ENCODE results near the gene DCTD.

DCTD gene

DNA sequence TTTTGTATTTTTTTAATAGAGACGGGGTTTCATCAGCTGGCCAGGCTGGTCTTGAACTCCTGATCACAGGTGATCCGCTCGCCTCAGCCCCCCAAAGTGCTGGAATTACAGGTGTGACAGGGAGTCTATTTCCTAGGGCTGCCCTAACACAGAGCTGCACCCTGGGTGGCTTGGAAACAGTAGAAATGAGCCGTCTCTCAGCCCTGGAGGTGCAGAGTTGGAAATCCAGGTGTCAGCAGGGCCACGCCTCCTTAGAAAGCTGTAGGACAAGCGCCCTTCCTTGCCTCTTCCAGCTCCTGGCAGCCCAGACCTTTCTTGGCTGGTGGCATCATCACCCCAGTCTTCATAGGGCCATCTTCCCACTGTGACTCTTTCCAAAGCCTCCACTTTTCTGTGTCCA is 71.6 kb downstream of the DCTD start:
- no peak for DNase-seq (ENCODE audit: low read depth, low spot score)
- H3K4me1 ChIP-seq (ENCODE audit: control insufficient read depth, insufficient read depth, low read length) = no peaks in the 10 kb centered on the region
- H3K27me3 ChIP-seq (ENCODE audit: control insufficient read depth, insufficient read depth, low read length) = no peaks in the 10 kb centered on the region
- H3K36me3 ChIP-seq (ENCODE audit: control insufficient read depth, insufficient read depth, low read length) = no peaks in the 10 kb centered on the region
- no peaks in the 10 kb centered on the region for H3K9me3 ChIP-seq (ENCODE audit: control insufficient read depth, insufficient read depth, low read length)
- no peak overlapping the region for H3K27ac ChIP-seq (ENCODE audit: low read length)
- WGBS (ENCODE audit: insufficient coverage, insufficient read length) = no CpG with 5 or more reads among the region's 6 CpGs
- H3K4me3 ChIP-seq (ENCODE audit: low read length) = no peak overlapping the region

DNA sequence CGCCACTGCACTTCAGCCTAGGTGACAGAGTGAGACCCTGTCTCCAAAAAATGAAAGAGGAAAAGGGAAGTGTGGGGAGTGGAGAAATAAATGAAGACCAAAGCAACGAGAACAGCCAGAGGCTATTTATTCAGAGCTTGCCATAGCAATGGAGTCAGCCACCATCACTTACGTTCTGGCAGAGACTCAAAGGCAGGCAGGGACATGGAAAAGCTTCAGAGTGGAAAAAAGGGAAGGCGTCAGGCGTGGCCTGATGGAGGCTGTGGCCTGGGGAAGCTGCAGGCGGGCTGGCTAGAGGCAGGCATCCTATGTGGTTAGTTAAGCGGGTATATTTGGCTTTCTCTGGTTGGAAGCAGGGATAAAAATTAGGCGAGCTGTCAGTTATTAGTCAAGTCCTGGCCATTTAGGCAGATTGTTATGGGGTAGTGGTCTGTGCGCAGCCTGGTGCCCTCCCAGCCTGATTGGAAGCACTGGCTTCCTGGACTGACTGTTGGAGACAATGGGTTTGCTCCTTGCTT is 73.3 kb downstream of the DCTD start:
- WGBS (ENCODE audit: insufficient coverage, insufficient read length) = no CpG with 5 or more reads among the region's 9 CpGs
- Histone ChIP-seq H3K27me3 (ENCODE audit: control insufficient read depth, insufficient read depth, low read length) (no peaks in the 10 kb centered on the region), H3K4me1 (ENCODE audit: control insufficient read depth, insufficient read depth, low read length) (no peaks in the 10 kb centered on the region), H3K4me3 (ENCODE audit: low read length) (no peak overlapping the region), H3K9me3 (ENCODE audit: control insufficient read depth, insufficient read depth, low read length) (no peaks in the 10 kb centered on the region), H3K27ac (ENCODE audit: low read length) (no peak overlapping the region), H3K36me3 (ENCODE audit: control insufficient read depth, insufficient read depth, low read length) (no peaks in the 10 kb centered on the region)
- DNase-seq (ENCODE audit: low read depth, low spot score) = no peak

DNA sequence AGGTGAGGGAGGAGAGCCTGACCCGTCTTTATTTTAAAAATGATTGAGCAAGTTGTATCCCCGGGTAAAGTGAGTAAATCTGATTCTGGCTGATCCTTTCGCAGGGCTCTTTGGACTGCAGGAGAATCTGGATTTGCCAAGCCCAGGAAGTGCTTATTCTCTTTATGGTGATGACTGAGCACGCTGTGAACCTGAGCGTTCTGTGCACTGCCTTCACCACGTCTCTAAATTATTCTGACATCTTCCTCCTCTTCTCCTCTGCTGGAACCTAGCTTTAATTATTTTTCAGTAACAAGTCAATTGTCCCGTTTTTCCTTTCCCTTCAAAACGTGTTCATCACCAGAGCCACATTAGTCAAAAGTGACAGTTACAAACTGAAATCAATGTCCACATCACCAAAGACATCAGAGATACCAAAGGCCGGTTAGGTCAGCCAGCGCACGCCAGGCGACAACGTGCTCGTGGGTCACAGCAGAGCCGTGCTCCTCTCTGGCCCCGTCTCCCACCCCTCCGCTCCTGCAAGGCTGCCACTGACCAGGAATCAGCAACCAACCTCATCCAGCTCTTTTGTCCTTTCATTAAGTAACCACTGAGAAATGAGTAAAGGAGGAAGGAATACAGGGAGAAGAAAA is 74.3 kb downstream of the DCTD start:
- H3K36me3 ChIP-seq (ENCODE audit: control insufficient read depth, insufficient read depth, low read length) = no peaks in the 10 kb centered on the region
- no CpG with 5 or more reads among the region's 17 CpGs for WGBS (ENCODE audit: insufficient coverage, insufficient read length)
- H3K27me3 ChIP-seq (ENCODE audit: control insufficient read depth, insufficient read depth, low read length) = no peaks in the 10 kb centered on the region
- no peaks in the 10 kb centered on the region for H3K4me1 ChIP-seq (ENCODE audit: control insufficient read depth, insufficient read depth, low read length)
- no peak overlapping the region for H3K4me3 ChIP-seq (ENCODE audit: low read length)
- H3K9me3 ChIP-seq (ENCODE audit: control insufficient read depth, insufficient read depth, low read length) = no peaks in the 10 kb centered on the region
- DNase-seq (ENCODE audit: low read depth, low spot score) = no peak
- H3K27ac ChIP-seq (ENCODE audit: low read length) = no peak overlapping the region

GRCh38 chr4:182842104-182842600 is 75.0 kb downstream of the DCTD start:
- H3K9me3 ChIP-seq (ENCODE audit: control insufficient read depth, insufficient read depth, low read length) = no peaks in the 10 kb centered on the region
- WGBS (ENCODE audit: insufficient coverage, insufficient read length) = no CpG with 5 or more reads among the region's 11 CpGs
- no peak for DNase-seq (ENCODE audit: low read depth, low spot score)
- H3K27ac ChIP-seq (ENCODE audit: low read length) = no peak overlapping the region
- H3K4me1 ChIP-seq (ENCODE audit: control insufficient read depth, insufficient read depth, low read length) = no peaks in the 10 kb centered on the region
- H3K27me3 ChIP-seq (ENCODE audit: control insufficient read depth, insufficient read depth, low read length) = no peaks in the 10 kb centered on the region
- no peak overlapping the region for H3K4me3 ChIP-seq (ENCODE audit: low read length)
- no peaks in the 10 kb centered on the region for H3K36me3 ChIP-seq (ENCODE audit: control insufficient read depth, insufficient read depth, low read length)

- no peaks in the 10 kb centered on the region for H3K27me3 ChIP-seq (ENCODE audit: control insufficient read depth, insufficient read depth, low read length)
- H3K4me1 ChIP-seq (ENCODE audit: control insufficient read depth, insufficient read depth, low read length) = no peaks in the 10 kb centered on the region
- H3K4me3 ChIP-seq (ENCODE audit: low read length) = no peak overlapping the region
- no CpG with 5 or more reads among the region's 10 CpGs for WGBS (ENCODE audit: insufficient coverage, insufficient read length)
- no peak overlapping the region for H3K27ac ChIP-seq (ENCODE audit: low read length)
- no peaks in the 10 kb centered on the region for H3K36me3 ChIP-seq (ENCODE audit: control insufficient read depth, insufficient read depth, low read length)
- DNase-seq (ENCODE audit: low read depth, low spot score) = no peak
- no peaks in the 10 kb centered on the region for H3K9me3 ChIP-seq (ENCODE audit: control insufficient read depth, insufficient read depth, low read length)
Observed at GRCh38 chr4:182840108-182840507, 77.1 kb downstream of the DCTD start.

Data from iPS DF 6.9 (cell line).